Osteoblast (primary cell): ENCODE data around the gene RIC3. TPM values are rescaled to one million over a fixed set of nuclear protein-coding genes. Genes with fewer than 3 reads are reported as not detected.

Source experiments
- DNase-seq: peaks from one replicate; pipeline ENCODE4 v3.0.0; 2011; ENCODE audit warnings: low spot score, mixed read lengths; ENCODE audit not compliant: insufficient read length; ENCODE audit errors: missing footprints
- H2AFZ ChIP-seq: 2 replicates; pipeline ENCODE4 v1.6.0; 2011; ENCODE audit warnings: mild to moderate bottlenecking, low read length
- H3K27ac ChIP-seq: 2 replicates; pipeline ENCODE4 v1.5.1; 2011; ENCODE audit warnings: mild to moderate bottlenecking, low read depth, low read length, moderate library complexity
- H3K27me3 ChIP-seq: 2 replicates; pipeline ENCODE4 v1.6.0; 2012; ENCODE audit warnings: mild to moderate bottlenecking, control low read depth, inconsistent platforms, low read length, moderate library complexity; ENCODE audit not compliant: insufficient read depth
- H3K36me3 ChIP-seq: 2 replicates; pipeline ENCODE4 v1.5.1; 2011; ENCODE audit warnings: mild to moderate bottlenecking, low read length, control low read depth, moderate library complexity; ENCODE audit not compliant: insufficient read depth
- H3K4me1 ChIP-seq: 2 replicates; pipeline ENCODE4 v1.5.1; 2011; ENCODE audit warnings: mild to moderate bottlenecking, low read length, control low read depth, moderate library complexity; ENCODE audit not compliant: insufficient read depth
- H3K4me2 ChIP-seq: 2 replicates; pipeline ENCODE4 v1.6.0; 2011; ENCODE audit warnings: mild to moderate bottlenecking, low read length; ENCODE audit not compliant: insufficient read depth
- H3K4me3 ChIP-seq: fragments of 200-600 bp; sonication (generic); 3 replicates; pipeline ENCODE4 v1.5.1; 2012; ENCODE audit warnings: mild to moderate bottlenecking, low read length, inconsistent platforms; ENCODE audit not compliant: insufficient read depth
- H3K79me2 ChIP-seq: 2 replicates; pipeline ENCODE4 v1.6.0; 2012; ENCODE audit warnings: mild to moderate bottlenecking, low read length, control low read depth, inconsistent platforms; ENCODE audit not compliant: insufficient read depth
- H3K9me3 ChIP-seq: 2 replicates; pipeline ENCODE4 v1.5.1; 2011; ENCODE audit warnings: low read depth, low read length, control low read depth
- H4K20me1 ChIP-seq: 2 replicates; pipeline ENCODE4 v1.6.0; 2012; ENCODE audit warnings: mild to moderate bottlenecking, low read length, control low read depth; ENCODE audit not compliant: insufficient read depth
- CTCF ChIP-seq: IDR thresholded peaks from 2 replicates; pipeline ENCODE4 v1.5.1; 2011; ENCODE audit warnings: mild to moderate bottlenecking, low read depth, low read length, moderate library complexity; ENCODE audit errors: extremely low read depth
- total RNA-seq: library from RNA; depleted of rRNA; stranded (reverse); fragments of >200 nt; gene quantifications from 2 replicates; pipeline ENCODE4 v1.2.3, GENCODE V29; 2012

The RIC3 gene
- total RNA-seq, 1 donor, result not detected

DNA sequence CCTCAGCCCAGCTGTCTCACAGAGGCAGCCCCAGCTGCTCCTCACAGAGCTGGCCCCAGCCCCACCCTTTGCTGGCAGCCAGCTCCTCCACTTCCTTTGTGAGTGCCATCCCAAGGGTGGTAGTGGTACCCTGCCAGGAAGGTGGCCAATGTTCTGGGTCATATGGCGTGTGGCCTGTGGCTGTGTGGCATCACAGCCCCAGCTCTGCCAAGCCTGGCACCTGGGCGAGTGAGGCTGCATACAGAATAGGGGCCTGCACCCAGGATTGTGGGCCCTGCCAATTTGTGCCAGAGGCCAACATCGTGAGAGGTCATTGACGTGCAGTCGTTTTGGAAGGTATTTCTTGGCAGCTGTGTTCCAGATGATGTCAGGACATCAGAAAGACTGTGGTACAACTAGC is 77.1 kb downstream of the RIC3 start:
- Histone ChIP-seq H3K27me3 (no peaks in the 10 kb centered on the region), H3K27ac (no peak overlapping the region), H3K9me3 (no peaks in the 10 kb centered on the region), H3K4me2 (no peak overlapping the region), H3K4me1 (peaks cover 6% of the 10 kb centered on the region), H3K79me2 (peaks cover 20% of the 10 kb centered on the region), H2AFZ (no peak overlapping the region), H4K20me1 (peaks cover 43% of the 10 kb centered on the region), H3K36me3 (peaks cover 5% of the 10 kb centered on the region), H3K4me3 (no peak overlapping the region)
- DNase-seq, result no peak
- no peak for TF ChIP-seq CTCF

- no peaks in the 10 kb centered on the region for H3K27me3 ChIP-seq
- peaks cover 11% of the 10 kb centered on the region for H3K4me1 ChIP-seq
- H3K9me3 ChIP-seq, result no peaks in the 10 kb centered on the region
- no peak overlapping the region for H3K4me2 ChIP-seq
- H2AFZ ChIP-seq, result no peak overlapping the region
- peak; percentile 78 for TF ChIP-seq CTCF
- peak; percentile 95 for DNase-seq
- peaks cover 4% of the 10 kb centered on the region for H3K36me3 ChIP-seq
- peaks cover 53% of the 10 kb centered on the region for H4K20me1 ChIP-seq
- H3K27ac ChIP-seq, result no peak overlapping the region
- H3K4me3 ChIP-seq, result no peak overlapping the region
- peaks cover 29% of the 10 kb centered on the region for H3K79me2 ChIP-seq
These were observed 78.1 kb downstream of the RIC3 start for GRCh38 chr11:8090756-8091155.

DNA sequence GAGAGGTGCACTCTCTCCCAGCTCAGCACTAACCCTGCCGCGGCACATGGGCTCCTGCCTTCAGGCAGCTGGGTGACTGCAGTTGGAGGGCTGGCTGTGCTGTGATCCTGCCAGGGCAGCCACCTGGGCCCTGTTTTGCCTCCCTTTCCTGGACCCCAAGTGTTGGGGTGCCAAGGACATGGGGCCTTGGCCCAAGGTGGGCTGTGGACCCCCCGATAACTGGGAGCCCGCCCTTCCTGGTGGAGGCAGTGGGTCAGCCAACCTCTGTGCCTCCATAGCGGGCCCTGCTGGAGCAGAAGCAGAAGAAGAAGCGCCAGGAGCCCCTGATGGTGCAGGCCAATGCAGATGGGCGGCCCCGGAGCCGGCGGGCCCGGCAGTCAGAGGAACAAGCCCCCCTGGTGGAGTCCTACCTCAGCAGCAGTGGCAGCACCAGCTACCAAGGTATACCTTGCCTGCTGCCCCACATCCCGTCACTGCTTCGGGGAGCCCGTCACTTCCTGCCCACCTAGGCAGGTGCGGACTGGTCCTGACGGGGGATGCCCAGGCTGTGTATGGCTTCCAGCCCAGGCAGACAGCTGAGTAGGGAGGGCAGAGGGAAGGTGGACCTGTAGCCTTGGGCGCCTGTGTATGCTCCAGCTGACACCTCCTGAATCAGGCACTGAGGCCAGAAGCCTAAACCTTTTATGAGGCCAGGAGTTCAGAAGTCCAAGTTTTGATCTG is 78.9 kb downstream of the RIC3 start:
- Histone ChIP-seq H3K27ac (no peak overlapping the region), H3K79me2 (peaks cover 37% of the 10 kb centered on the region), H3K4me3 (no peak overlapping the region), H3K36me3 (peaks cover 4% of the 10 kb centered on the region), H3K4me2 (no peak overlapping the region), H3K9me3 (no peaks in the 10 kb centered on the region), H4K20me1 (peaks cover 60% of the 10 kb centered on the region), H3K27me3 (no peaks in the 10 kb centered on the region), H3K4me1 (peaks cover 11% of the 10 kb centered on the region), H2AFZ (no peak overlapping the region)
- no peak for DNase-seq
- TF ChIP-seq CTCF, result no peak

DNA sequence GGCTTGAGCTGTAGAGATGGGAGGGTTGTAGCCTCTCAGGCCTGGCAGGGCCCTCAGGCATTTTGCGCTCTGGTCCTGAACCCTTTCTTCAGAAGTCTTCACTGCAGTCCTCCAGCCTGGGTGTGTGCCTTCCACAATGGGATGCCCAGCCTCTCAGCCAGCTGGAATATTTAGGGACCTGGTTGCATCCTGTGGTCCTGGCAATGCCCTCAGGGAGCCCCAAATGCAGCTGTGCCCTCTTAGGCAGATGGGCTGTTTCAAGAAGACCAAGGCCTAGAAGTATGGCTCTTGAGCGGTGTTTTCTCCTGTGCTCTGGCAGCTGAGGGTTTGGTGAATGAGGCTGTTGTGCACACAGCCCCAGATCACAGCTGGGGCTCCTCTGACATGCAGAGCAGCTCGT is 81.1 kb downstream of the RIC3 start:
- TF ChIP-seq CTCF, result no peak
- H3K27ac ChIP-seq, result no peak overlapping the region
- no peak overlapping the region for H3K4me2 ChIP-seq
- H3K36me3 ChIP-seq, result peaks cover 4% of the 10 kb centered on the region
- DNase-seq, result no peak
- no peaks in the 10 kb centered on the region for H3K27me3 ChIP-seq
- H4K20me1 ChIP-seq, result peaks cover 71% of the 10 kb centered on the region
- H3K9me3 ChIP-seq, result no peaks in the 10 kb centered on the region
- H2AFZ ChIP-seq, result no peak overlapping the region
- no peak overlapping the region for H3K4me3 ChIP-seq
- peaks cover 59% of the 10 kb centered on the region for H3K79me2 ChIP-seq
- H3K4me1 ChIP-seq, result peaks cover 9% of the 10 kb centered on the region
